ENCODE results near the gene RHOG. TPM values are rescaled to one million over a fixed set of nuclear protein-coding genes. Genes with fewer than 3 reads are reported as not detected.
A peak's percentile ranks its signal among the peaks of the same experiment; 100 is the strongest.
"Not testable (repeated sequence)": the region's sequence is repeated elsewhere in the genome, so short reads cannot be mapped to it uniquely, and the experiment has no call there.

The RHOG gene
- total RNA-seq, 2 experiments from 2014 or later = 158 to 172 TPM

GRCh38 chr11:3873712-3874349, 33.1 kb upstream of the RHOG start:
- CTCF ChIA-PET = interaction anchor here (0.7 to 3.2 kb wide), 9 partner anchors 12 to 199 kb away, joined by 3 to 12 read pairs (median 4); partner anchors contain the start of gene RHOG
- no peak overlapping the region for H3K4me3 Mint-ChIP-seq
- no peak for DNase-seq
- peaks cover 66% of the 10 kb centered on the region for H3K4me1 Mint-ChIP-seq
- POLR2A ChIA-PET = no interaction called here
- H3K27ac Mint-ChIP-seq = peak overlapping the region; percentile 10
- peaks cover 23% of the 10 kb centered on the region for H3K36me3 Mint-ChIP-seq (ENCODE audit: low read depth)
- H3K27me3 Mint-ChIP-seq = no peaks in the 10 kb centered on the region
- no peaks in the 10 kb centered on the region for H3K9me3 Mint-ChIP-seq

GRCh38 chr11:3867209-3868091, 26.7 kb upstream of the RHOG start:
- H3K4me3 Mint-ChIP-seq = no peak overlapping the region
- DNase-seq = no peak
- peaks cover 82% of the 10 kb centered on the region for H3K4me1 Mint-ChIP-seq
- peak overlapping the region; percentile 68 for H3K27ac Mint-ChIP-seq
- H3K9me3 Mint-ChIP-seq = no peaks in the 10 kb centered on the region
- H3K27me3 Mint-ChIP-seq = no peaks in the 10 kb centered on the region
- peaks cover 42% of the 10 kb centered on the region for H3K36me3 Mint-ChIP-seq (ENCODE audit: low read depth)
- ChIA-PET POLR2A (no interaction called here), CTCF (interaction anchor here (0.7 to 6.7 kb wide), 11 partner anchors 9 to 206 kb away, joined by 3 to 56 read pairs (median 4); partner anchors contain the start of genes RHOG and STIM1)

GRCh38 chr11:3866836-3867208, 26.1 kb upstream of the RHOG start:
- DNase-seq = no peak
- peak overlapping the region; percentile 68 for H3K27ac Mint-ChIP-seq
- H3K4me3 Mint-ChIP-seq = no peak overlapping the region
- CTCF ChIA-PET = interaction anchor here (1.6 to 6.7 kb wide), 5 partner anchors 12 to 206 kb away, joined by 3 to 56 read pairs (median 8); partner anchors contain the start of genes RHOG and STIM1
- H3K4me1 Mint-ChIP-seq = peaks cover 83% of the 10 kb centered on the region
- H3K36me3 Mint-ChIP-seq (ENCODE audit: low read depth) = peaks cover 42% of the 10 kb centered on the region
- no peaks in the 10 kb centered on the region for H3K9me3 Mint-ChIP-seq
- POLR2A ChIA-PET = no interaction called here
- H3K27me3 Mint-ChIP-seq = no peaks in the 10 kb centered on the region

- Mint-ChIP-seq H3K36me3 (ENCODE audit: low read depth) (peaks cover 39% of the 10 kb centered on the region), H3K4me1 (peaks cover 82% of the 10 kb centered on the region), H3K4me3 (peak overlapping the region; percentile 20), H3K9me3 (no peaks in the 10 kb centered on the region), H3K27ac (peak overlapping the region; percentile 83), H3K27me3 (no peaks in the 10 kb centered on the region)
- no peak for DNase-seq
- ChIA-PET POLR2A (no interaction called here), CTCF (interaction anchor here (1.6 to 6.7 kb wide), 4 partner anchors 11 to 207 kb away, joined by 3 to 56 read pairs (median 10); partner anchors contain the start of genes RHOG and STIM1)
These were observed 25.4 kb upstream of the RHOG start for GRCh38 chr11:3866206-3866605.

- Mint-ChIP-seq H3K27me3 (no peaks in the 10 kb centered on the region), H3K4me1 (peaks cover 82% of the 10 kb centered on the region), H3K27ac (peak overlapping the region; percentile 83), H3K36me3 (ENCODE audit: low read depth) (peaks cover 40% of the 10 kb centered on the region), H3K4me3 (peak overlapping the region; percentile 20), H3K9me3 (no peaks in the 10 kb centered on the region)
- CTCF ChIA-PET = interaction anchor here (1.8 to 2.3 kb wide), 2 partner anchors 11 to 24 kb away, joined by 8 to 11 read pairs; partner anchors contain the start of genes RHOG and STIM1
- POLR2A ChIA-PET = no interaction called here
- peak; percentile 20 for DNase-seq
These were observed 24.8 kb upstream of the RHOG start for GRCh38 chr11:3865388-3866193.

GRCh38 chr11:3861683-3862082, 20.9 kb upstream of the RHOG start:
- peak overlapping the region; percentile 98 for H3K4me3 Mint-ChIP-seq
- ChIA-PET POLR2A (no interaction called here), CTCF (interaction anchor here (0.6 to 16.6 kb wide), 5 partner anchors 10 to 211 kb away, joined by 3 to 355 read pairs (median 5); partner anchors contain the start of gene RHOG)
- H3K36me3 Mint-ChIP-seq (ENCODE audit: low read depth) = peaks cover 36% of the 10 kb centered on the region
- H3K4me1 Mint-ChIP-seq = peaks cover 83% of the 10 kb centered on the region
- peak overlapping the region; percentile 79 for H3K27ac Mint-ChIP-seq
- DNase-seq = peak; percentile 38
- H3K9me3 Mint-ChIP-seq = no peaks in the 10 kb centered on the region
- H3K27me3 Mint-ChIP-seq = no peaks in the 10 kb centered on the region

GRCh38 chr11:3860898-3861393, 20.2 kb upstream of the RHOG start:
- peaks cover 41% of the 10 kb centered on the region for H3K36me3 Mint-ChIP-seq (ENCODE audit: low read depth)
- not testable (repeated sequence) for H3K27me3 Mint-ChIP-seq, H3K9me3 Mint-ChIP-seq

GRCh38 chr11:3860375-3860774, 19.6 kb upstream of the RHOG start:
- H3K36me3 Mint-ChIP-seq (ENCODE audit: low read depth) = peaks cover 41% of the 10 kb centered on the region
- H3K4me3 Mint-ChIP-seq = peak overlapping the region; percentile 98
- CTCF ChIA-PET = interaction anchor here (1.6 to 16.6 kb wide), 6 partner anchors 10 to 212 kb away, joined by 4 to 355 read pairs (median 11); partner anchors contain the start of gene RHOG
- peak overlapping the region; percentile 79 for H3K27ac Mint-ChIP-seq
- no peaks in the 10 kb centered on the region for H3K27me3 Mint-ChIP-seq
- DNase-seq = peak; percentile 22
- H3K4me1 Mint-ChIP-seq = peaks cover 70% of the 10 kb centered on the region
- no peaks in the 10 kb centered on the region for H3K9me3 Mint-ChIP-seq
- POLR2A ChIA-PET = interaction anchor here (0.9 kb wide), 1 partner anchor 94 kb away, joined by 3 read pairs; no protein-coding TSS in a partner anchor

More at GRCh38 chr11:3860898-3861393, 20.2 kb upstream of the RHOG start:
- CTCF ChIA-PET = interaction anchor here (0.6 to 16.6 kb wide), 6 partner anchors 10 to 211 kb away, joined by 3 to 355 read pairs (median 8); partner anchors contain the start of gene RHOG
- POLR2A ChIA-PET = interaction anchor here (0.9 kb wide), 1 partner anchor 93 kb away, joined by 3 read pairs; no protein-coding TSS in a partner anchor
- H3K4me3 Mint-ChIP-seq = peak overlapping the region; percentile 98
- H3K27ac Mint-ChIP-seq = peak overlapping the region; percentile 79
- peak; percentile 64 for DNase-seq
- peaks cover 76% of the 10 kb centered on the region for H3K4me1 Mint-ChIP-seq

GRCh38 chr11:3859373-3859881, 18.7 kb upstream of the RHOG start:
- peaks cover 64% of the 10 kb centered on the region for H3K4me1 Mint-ChIP-seq
- H3K27ac Mint-ChIP-seq = peak overlapping the region; percentile 79

GRCh38 chr11:3857628-3858027, 16.9 kb upstream of the RHOG start:
- H3K27me3 Mint-ChIP-seq = no peaks in the 10 kb centered on the region
- POLR2A ChIA-PET = interaction anchor here (0.6 kb wide), 1 partner anchor 200 kb away, joined by 3 read pairs; no protein-coding TSS in a partner anchor
- DNase-seq = no peak
- peaks cover 30% of the 10 kb centered on the region for H3K36me3 Mint-ChIP-seq (ENCODE audit: low read depth)
- peaks cover 71% of the 10 kb centered on the region for H3K4me1 Mint-ChIP-seq
- CTCF ChIA-PET = interaction anchor here (0.6 to 16.6 kb wide), 7 partner anchors 13 to 216 kb away, joined by 3 to 355 read pairs (median 10); partner anchors contain the start of gene RHOG
- peak overlapping the region; percentile 98 for H3K4me3 Mint-ChIP-seq
- peak overlapping the region; percentile 79 for H3K27ac Mint-ChIP-seq
- no peaks in the 10 kb centered on the region for H3K9me3 Mint-ChIP-seq

More at GRCh38 chr11:3859373-3859881, 18.7 kb upstream of the RHOG start:
- Mint-ChIP-seq H3K27me3 (no peaks in the 10 kb centered on the region), H3K36me3 (ENCODE audit: low read depth) (peaks cover 37% of the 10 kb centered on the region), H3K9me3 (no peaks in the 10 kb centered on the region), H3K4me3 (peak overlapping the region; percentile 98)
- peak; percentile 24 for DNase-seq
- CTCF ChIA-PET = interaction anchor here (0.5 to 16.6 kb wide), 6 partner anchors 9 to 392 kb away, joined by 3 to 355 read pairs (median 11); partner anchors contain the start of gene RHOG
- POLR2A ChIA-PET = no interaction called here

GRCh38 chr11:3856856-3857553, 16.2 kb upstream of the RHOG start:
- POLR2A ChIA-PET = no interaction called here
- Mint-ChIP-seq H3K27me3 (no peaks in the 10 kb centered on the region), H3K27ac (peak overlapping the region; percentile 95), H3K36me3 (ENCODE audit: low read depth) (peaks cover 27% of the 10 kb centered on the region), H3K4me3 (peak overlapping the region; percentile 98), H3K9me3 (no peaks in the 10 kb centered on the region), H3K4me1 (peaks cover 69% of the 10 kb centered on the region)
- DNase-seq = no peak
- CTCF ChIA-PET = interaction anchor here (0.6 to 16.6 kb wide), 6 partner anchors 13 to 340 kb away, joined by 3 to 355 read pairs (median 36); partner anchors contain the start of gene RHOG

Measured in activated CD4-positive, alpha-beta T cell treated with anti-CD3 and anti-CD28 coated beads, Interleukin-2, amount 10 ng/mL, durations not matched to agents 7 days and 5 days (primary cell).